ENCODE measurements around the gene ALDH3A1.
A peak's percentile ranks its signal among the peaks of the same experiment; 100 is the strongest.
"Not testable (repeated sequence)": the region's sequence is repeated elsewhere in the genome, so short reads cannot be mapped to it uniquely, and the experiment has no call there.

ALDH3A1 gene

DNA sequence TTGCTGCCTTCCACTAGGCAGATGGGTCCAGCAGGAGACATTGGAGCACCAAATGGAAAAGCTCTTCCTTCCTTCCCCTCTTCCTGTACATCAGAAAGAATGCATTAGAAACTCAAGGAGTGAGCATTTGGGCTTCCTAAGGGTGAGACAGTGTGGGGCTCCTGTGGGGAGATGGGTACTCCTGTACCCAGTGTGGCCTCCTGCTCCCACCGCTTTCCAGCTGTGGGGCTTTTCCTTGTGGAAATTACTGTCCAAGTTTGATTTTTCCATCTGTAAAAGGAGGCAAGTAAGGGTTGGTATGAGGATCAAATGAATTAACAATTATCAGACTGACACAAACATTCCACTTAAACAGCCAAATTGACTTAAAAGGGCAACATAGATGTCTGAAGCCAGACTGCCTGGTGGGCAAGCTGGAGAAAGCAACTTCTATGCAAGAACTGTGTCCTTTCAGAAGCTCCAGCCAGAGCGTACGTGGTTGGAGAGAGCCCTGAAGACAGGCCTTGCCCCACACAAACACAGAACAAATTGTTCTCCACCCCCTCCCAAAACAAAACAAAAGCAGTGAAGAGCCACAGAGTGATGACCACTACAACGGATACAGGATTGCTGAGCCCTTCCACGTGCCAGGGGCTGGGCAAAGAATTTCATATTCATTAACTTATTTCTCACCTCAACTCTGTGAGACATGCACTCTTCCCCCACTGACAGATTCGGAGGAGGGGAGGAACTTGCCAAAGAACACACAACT, 23.1 kb upstream of the ALDH3A1 start:
- Histone ChIP-seq H3K27me3 (ENCODE audit: control insufficient read depth, insufficient read depth, low read length) (no peaks in the 10 kb centered on the region), H3K9me3 (ENCODE audit: control insufficient read depth, insufficient read depth, low read length) (no peaks in the 10 kb centered on the region), H3K36me3 (ENCODE audit: control insufficient read depth, insufficient read depth, low read length) (no peaks in the 10 kb centered on the region), H3K27ac (ENCODE audit: low read length) (no peak overlapping the region), H3K4me1 (ENCODE audit: control insufficient read depth, insufficient read depth, low read length) (no peaks in the 10 kb centered on the region), H3K4me3 (ENCODE audit: low read length) (no peak overlapping the region)
- DNase-seq (ENCODE audit: low read depth, low spot score) = no peak
- no CpG with 5 or more reads among the region's 6 CpGs for WGBS (ENCODE audit: insufficient coverage, insufficient read length)

DNA sequence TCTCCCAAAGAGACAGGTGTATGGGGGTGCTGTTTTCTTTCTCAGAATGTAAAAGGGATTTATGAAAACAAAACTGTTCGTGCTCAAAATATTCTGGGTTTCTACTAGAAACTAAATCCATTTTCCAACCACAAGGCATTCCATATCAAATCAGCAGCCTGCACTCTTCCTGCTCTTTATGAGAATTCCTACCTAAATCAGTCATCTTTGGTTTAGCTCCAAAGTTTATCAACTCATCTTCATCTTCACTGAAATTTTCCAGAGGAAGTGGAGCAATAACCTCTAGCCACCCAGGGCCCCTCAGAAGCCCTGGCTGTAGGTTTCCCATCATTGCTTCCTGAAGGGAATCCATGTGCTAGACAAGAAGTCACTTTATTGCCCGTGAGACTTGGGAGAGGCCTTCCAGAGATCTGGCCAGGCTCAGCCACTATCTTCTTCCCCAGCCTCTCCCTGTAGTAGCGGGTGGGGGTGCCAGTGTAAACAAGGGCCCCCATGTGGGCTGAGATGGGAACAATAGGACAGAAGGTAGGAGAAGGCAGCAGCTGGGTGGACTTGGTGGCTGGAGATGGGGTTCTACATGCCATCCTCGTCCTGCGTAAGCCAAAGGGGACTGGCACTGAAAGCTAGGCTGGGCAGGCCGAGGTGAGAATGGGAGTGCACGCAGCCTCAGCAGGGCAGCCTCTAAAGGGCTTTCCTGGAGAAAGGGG, 22.0 kb upstream of the ALDH3A1 start:
- no peaks in the 10 kb centered on the region for H3K36me3 ChIP-seq (ENCODE audit: control insufficient read depth, insufficient read depth, low read length)
- no CpG with 5 or more reads among the region's 7 CpGs for WGBS (ENCODE audit: insufficient coverage, insufficient read length)
- no peak overlapping the region for H3K4me3 ChIP-seq (ENCODE audit: low read length)
- DNase-seq (ENCODE audit: low read depth, low spot score) = no peak
- no peaks in the 10 kb centered on the region for H3K9me3 ChIP-seq (ENCODE audit: control insufficient read depth, insufficient read depth, low read length)
- H3K4me1 ChIP-seq (ENCODE audit: control insufficient read depth, insufficient read depth, low read length) = no peaks in the 10 kb centered on the region
- no peaks in the 10 kb centered on the region for H3K27me3 ChIP-seq (ENCODE audit: control insufficient read depth, insufficient read depth, low read length)
- H3K27ac ChIP-seq (ENCODE audit: low read length) = no peak overlapping the region

DNA sequence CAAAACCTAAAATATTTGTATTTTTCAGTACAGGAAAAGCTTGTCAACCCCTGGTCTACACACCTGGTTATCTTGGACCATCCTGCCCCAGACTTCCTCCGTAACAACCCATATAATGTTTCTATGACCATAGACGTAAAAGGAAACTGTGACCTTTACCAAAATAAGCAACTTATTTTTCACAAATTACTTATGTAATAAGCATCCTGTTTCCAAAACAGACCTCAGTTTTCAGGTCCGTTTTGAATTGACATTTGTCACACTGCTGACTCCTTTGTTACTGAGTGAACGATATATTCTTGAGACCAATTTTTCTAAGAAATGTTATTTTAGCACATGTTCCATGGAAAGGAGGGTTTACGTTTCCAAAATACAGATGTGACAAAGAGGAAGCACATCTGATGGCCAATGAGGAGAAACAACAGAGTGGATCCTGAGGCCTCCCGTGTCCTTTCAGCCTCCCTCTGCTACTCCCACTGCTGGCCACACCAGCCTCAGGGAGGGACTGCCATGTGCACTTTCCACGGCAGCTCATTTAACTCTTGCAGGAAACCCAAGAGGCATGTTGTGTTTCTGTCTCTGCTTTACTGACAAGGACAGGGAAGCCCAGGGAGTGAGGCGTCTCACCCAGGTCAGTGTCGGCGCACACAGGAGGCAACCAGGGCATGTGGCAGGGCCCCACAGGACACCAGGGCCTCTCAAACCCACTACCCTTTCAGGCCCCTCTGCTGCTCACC, 20.1 kb upstream of the ALDH3A1 start:
- Histone ChIP-seq H3K27ac (ENCODE audit: low read length) (no peak overlapping the region), H3K36me3 (ENCODE audit: control insufficient read depth, insufficient read depth, low read length) (no peaks in the 10 kb centered on the region), H3K27me3 (ENCODE audit: control insufficient read depth, insufficient read depth, low read length) (no peaks in the 10 kb centered on the region), H3K4me3 (ENCODE audit: low read length) (no peak overlapping the region), H3K4me1 (ENCODE audit: control insufficient read depth, insufficient read depth, low read length) (no peaks in the 10 kb centered on the region), H3K9me3 (ENCODE audit: control insufficient read depth, insufficient read depth, low read length) (no peaks in the 10 kb centered on the region)
- no CpG with 5 or more reads among the region's 10 CpGs for WGBS (ENCODE audit: insufficient coverage, insufficient read length)
- no peak for DNase-seq (ENCODE audit: low read depth, low spot score)

DNA sequence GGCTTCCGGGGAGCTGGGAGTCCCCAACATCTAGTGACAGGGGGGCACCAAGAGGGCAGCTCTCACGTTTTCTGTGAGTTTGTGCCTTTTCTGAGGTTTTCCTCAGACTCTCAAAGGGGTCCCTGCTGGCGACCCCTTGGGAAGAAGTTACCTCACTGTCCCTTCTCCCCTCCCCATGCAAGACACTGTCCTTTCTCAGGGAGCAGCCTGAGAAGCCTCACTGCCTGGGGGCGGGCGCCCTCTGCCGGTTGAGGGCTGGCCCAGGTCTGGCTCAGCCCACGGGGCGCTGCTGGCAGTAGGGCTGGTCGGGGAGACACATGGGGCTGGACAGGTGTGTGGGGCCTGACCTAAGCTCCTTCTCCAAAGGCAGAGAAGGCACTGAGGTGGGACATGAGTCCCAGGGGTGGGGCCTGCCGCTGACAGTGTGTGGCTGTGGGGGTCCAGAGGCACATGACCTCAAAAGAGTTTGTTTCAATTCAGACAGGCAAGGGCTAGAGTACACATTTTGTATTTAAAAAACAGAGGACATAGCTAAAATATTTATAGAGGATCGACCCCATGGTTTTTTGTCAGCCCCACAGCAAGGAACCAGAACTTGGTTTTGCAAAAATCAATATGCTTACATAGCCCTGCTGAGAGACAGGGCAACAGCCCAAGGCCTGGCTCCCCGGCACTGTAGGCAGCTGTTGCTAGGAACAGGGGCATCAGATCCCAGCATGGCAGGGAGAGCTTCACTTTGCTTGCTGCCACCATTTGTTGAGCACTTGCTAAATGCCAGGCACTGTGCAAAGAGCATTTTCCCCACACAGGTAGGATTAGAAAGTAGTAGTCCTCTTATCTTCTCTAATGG, 18.5 kb upstream of the ALDH3A1 start:
- no peaks in the 10 kb centered on the region for H3K9me3 ChIP-seq (ENCODE audit: control insufficient read depth, insufficient read depth, low read length)
- no peak overlapping the region for H3K27ac ChIP-seq (ENCODE audit: low read length)
- peak; percentile 35 for DNase-seq (ENCODE audit: low read depth, low spot score)
- H3K4me1 ChIP-seq (ENCODE audit: control insufficient read depth, insufficient read depth, low read length) = no peaks in the 10 kb centered on the region
- no peaks in the 10 kb centered on the region for H3K36me3 ChIP-seq (ENCODE audit: control insufficient read depth, insufficient read depth, low read length)
- no peak overlapping the region for H3K4me3 ChIP-seq (ENCODE audit: low read length)
- H3K27me3 ChIP-seq (ENCODE audit: control insufficient read depth, insufficient read depth, low read length) = no peaks in the 10 kb centered on the region
- no CpG with 5 or more reads among the region's 12 CpGs for WGBS (ENCODE audit: insufficient coverage, insufficient read length)

DNA sequence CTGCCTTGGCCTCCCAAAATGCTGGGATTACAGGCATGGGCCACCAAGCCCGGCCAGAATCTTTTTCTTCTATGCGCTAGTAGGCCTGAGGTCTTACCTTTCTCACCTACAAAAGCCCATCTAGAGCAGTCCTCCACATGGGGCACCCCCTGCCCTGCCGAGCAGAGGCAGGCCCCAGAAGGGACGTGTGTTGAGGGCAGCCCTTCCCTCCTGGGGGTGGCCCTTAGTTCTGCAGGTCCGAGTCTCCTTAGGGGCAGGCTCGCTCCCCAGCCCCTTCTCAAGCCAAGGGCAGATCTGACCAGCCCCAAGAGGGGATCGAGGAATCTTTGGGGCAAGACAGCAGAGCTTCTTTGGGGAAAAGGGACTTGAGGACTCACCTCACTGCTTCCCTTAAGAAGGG, 17.9 kb upstream of the ALDH3A1 start:
- DNase-seq (ENCODE audit: low read depth, low spot score) = no peak
- Histone ChIP-seq H3K27ac (ENCODE audit: low read length) (no peak overlapping the region), H3K4me3 (ENCODE audit: low read length) (no peak overlapping the region), H3K27me3 (ENCODE audit: control insufficient read depth, insufficient read depth, low read length) (no peaks in the 10 kb centered on the region), H3K9me3 (ENCODE audit: control insufficient read depth, insufficient read depth, low read length) (no peaks in the 10 kb centered on the region), H3K36me3 (ENCODE audit: control insufficient read depth, insufficient read depth, low read length) (no peaks in the 10 kb centered on the region), H3K4me1 (ENCODE audit: control insufficient read depth, insufficient read depth, low read length) (no peaks in the 10 kb centered on the region)
- WGBS (ENCODE audit: insufficient coverage, insufficient read length) = no CpG with 5 or more reads among the region's 7 CpGs

DNA sequence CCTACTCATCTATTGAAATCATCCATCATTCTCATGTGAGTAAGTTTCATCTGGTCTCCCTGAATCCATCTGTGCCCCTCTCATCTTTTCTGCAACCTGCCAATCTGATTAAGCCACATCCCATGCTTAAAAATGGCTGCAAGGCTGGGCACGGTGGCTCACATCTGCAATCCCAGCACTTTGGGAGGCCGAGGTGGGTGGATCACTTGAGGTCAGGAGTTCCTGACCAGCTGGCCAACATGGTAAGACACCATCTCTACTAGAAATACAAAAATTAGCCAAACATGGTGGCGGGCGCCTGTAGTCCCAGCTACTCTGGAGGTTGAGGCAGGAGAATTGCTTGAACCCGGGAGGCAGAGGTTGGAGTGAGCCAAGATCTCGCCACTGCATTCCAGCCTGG, 15.9 kb upstream of the ALDH3A1 start:
- not testable (repeated sequence) for DNase-seq (ENCODE audit: low read depth, low spot score); H3K36me3 ChIP-seq (ENCODE audit: control insufficient read depth, insufficient read depth, low read length); H3K4me1 ChIP-seq (ENCODE audit: control insufficient read depth, insufficient read depth, low read length); H3K27me3 ChIP-seq (ENCODE audit: control insufficient read depth, insufficient read depth, low read length); H3K4me3 ChIP-seq (ENCODE audit: low read length); H3K27ac ChIP-seq (ENCODE audit: low read length); H3K9me3 ChIP-seq (ENCODE audit: control insufficient read depth, insufficient read depth, low read length)
- no CpG with 5 or more reads among the region's 6 CpGs for WGBS (ENCODE audit: insufficient coverage, insufficient read length)

DNA sequence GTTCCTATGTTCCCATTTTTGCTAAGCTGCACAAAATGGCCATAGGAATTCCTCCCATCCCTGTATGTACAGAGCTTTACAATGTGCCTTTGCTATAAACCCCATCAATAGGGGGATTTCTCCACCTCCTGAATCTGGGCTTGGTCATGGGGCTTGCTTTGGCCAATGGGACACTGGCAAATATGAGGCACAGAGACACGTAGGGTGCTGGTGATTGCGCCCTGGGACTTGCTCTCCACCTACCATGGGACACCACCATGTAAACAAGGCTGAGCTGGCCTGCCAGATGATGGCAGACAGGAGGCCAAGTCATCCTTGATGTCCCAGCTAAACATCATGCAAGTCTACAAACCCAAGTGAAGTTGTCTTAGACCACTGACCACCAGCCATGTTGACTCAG, 15.3 kb upstream of the ALDH3A1 start:
- H3K27ac ChIP-seq (ENCODE audit: low read length) = no peak overlapping the region
- H3K9me3 ChIP-seq (ENCODE audit: control insufficient read depth, insufficient read depth, low read length) = no peaks in the 10 kb centered on the region
- no peaks in the 10 kb centered on the region for H3K27me3 ChIP-seq (ENCODE audit: control insufficient read depth, insufficient read depth, low read length)
- H3K4me3 ChIP-seq (ENCODE audit: low read length) = no peak overlapping the region
- DNase-seq (ENCODE audit: low read depth, low spot score) = no peak
- WGBS (ENCODE audit: insufficient coverage, insufficient read length) = no CpG with 5 or more reads among the region's 2 CpGs
- no peaks in the 10 kb centered on the region for H3K4me1 ChIP-seq (ENCODE audit: control insufficient read depth, insufficient read depth, low read length)
- no peaks in the 10 kb centered on the region for H3K36me3 ChIP-seq (ENCODE audit: control insufficient read depth, insufficient read depth, low read length)

DNA sequence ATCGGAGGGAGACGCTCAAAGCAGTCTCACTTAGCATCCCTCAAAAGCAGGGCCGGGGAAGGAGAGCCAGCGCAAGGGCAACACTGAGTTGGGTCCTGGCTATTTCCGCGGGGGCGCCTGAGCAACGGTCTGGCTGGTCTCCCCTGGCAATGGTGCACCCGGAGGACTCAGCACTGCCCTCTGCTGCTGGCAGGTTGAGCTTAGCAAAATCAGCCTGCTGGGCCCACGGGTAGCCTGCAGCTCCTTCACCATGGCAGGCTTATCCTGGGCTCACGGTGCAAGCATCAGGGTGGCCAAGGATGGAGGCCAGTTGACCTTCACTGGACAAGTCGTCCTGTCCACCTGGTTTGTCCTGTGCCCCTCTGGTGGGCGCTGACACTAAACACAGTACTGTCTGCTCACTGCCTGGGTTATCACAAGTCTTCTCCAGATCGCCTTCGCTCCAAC, 14.4 kb upstream of the ALDH3A1 start:
- no peaks in the 10 kb centered on the region for H3K9me3 ChIP-seq (ENCODE audit: control insufficient read depth, insufficient read depth, low read length)
- WGBS (ENCODE audit: insufficient coverage, insufficient read length) = no CpG with 5 or more reads among the region's 15 CpGs
- H3K27me3 ChIP-seq (ENCODE audit: control insufficient read depth, insufficient read depth, low read length) = no peaks in the 10 kb centered on the region
- no peaks in the 10 kb centered on the region for H3K4me1 ChIP-seq (ENCODE audit: control insufficient read depth, insufficient read depth, low read length)
- H3K27ac ChIP-seq (ENCODE audit: low read length) = no peak overlapping the region
- peak; percentile 50 for DNase-seq (ENCODE audit: low read depth, low spot score)
- H3K4me3 ChIP-seq (ENCODE audit: low read length) = no peak overlapping the region
- no peaks in the 10 kb centered on the region for H3K36me3 ChIP-seq (ENCODE audit: control insufficient read depth, insufficient read depth, low read length)

DNA sequence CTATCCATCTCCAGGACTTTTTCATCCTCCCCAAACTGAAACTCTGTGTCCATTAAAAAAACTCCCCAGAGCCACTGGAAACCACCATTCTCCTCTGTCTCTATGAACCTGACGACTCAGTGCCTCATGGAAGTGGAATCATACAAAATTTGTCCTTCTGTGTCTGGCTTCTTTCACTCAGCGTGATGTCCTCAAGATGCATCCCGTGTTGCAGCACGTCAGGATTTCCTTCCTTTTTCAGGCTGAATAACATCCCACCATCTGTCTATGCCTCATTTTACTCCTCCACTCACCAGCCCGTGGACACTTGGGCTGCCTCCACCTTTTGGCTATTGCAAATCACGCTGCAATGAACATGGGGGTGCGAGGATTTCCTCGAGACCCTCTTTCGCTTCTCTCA, 12.6 kb upstream of the ALDH3A1 start:
- Histone ChIP-seq H3K36me3 (ENCODE audit: control insufficient read depth, insufficient read depth, low read length) (no peaks in the 10 kb centered on the region), H3K27me3 (ENCODE audit: control insufficient read depth, insufficient read depth, low read length) (no peaks in the 10 kb centered on the region)
- no CpG with 5 or more reads among the region's 9 CpGs for WGBS (ENCODE audit: insufficient coverage, insufficient read length)

More for the DNA sequence above, 12.6 kb upstream of the ALDH3A1 start:
- Histone ChIP-seq H3K9me3 (ENCODE audit: control insufficient read depth, insufficient read depth, low read length) (no peaks in the 10 kb centered on the region), H3K27ac (ENCODE audit: low read length) (no peak overlapping the region), H3K4me1 (ENCODE audit: control insufficient read depth, insufficient read depth, low read length) (no peaks in the 10 kb centered on the region), H3K4me3 (ENCODE audit: low read length) (no peak overlapping the region)
- DNase-seq (ENCODE audit: low read depth, low spot score) = no peak

Data from iPS DF 6.9 (cell line).